GM23248 (cell line): Measurements from ENCODE around the gene EPX.

Experiments used
- EZH2 ChIP-seq: fragments of 200-600 bp; sonication (generic); IDR thresholded peaks from 2 replicates; pipeline ENCODE4 v1.6.1; 2018; ENCODE audit warnings: antibody characterized with exemption, mild to moderate bottlenecking; ENCODE audit not compliant: insufficient read depth, poor library complexity, severe bottlenecking
- EZH2phosphoT487 ChIP-seq: fragments of 200-600 bp; sonication (generic); IDR thresholded peaks from 2 replicates; pipeline ENCODE4 v1.6.1; 2018; ENCODE audit warnings: antibody characterized with exemption, moderate library complexity, mild to moderate bottlenecking, low read depth; ENCODE audit not compliant: insufficient read depth

- TF ChIP-seq EZH2 (no peak), EZH2phosphoT487 (no peak)
Measured at GRCh38 chr17:58183514-58183913, 9.0 kb upstream of the EPX start.
